Gastroesophageal sphincter (tissue), 4 donors: ENCODE data around the gene APCDD1L. TPM values are rescaled to one million over a fixed set of nuclear protein-coding genes. Genes with fewer than 3 reads are reported as not detected.

Source experiments
- ATAC-seq: fragments of 150-250 bp; one replicate; pipeline ENCODE4 v1.9.1; 2016; ENCODE audit warnings: mild to moderate bottlenecking, moderate library complexity
- H3K27ac ChIP-seq, 4 donors: fragments of 200-600 bp; sonication (generic) in 3 of 4; 1 replicate in 3 of 4; 2 replicates in 1 of 4; pipeline ENCODE4 v1.5.1; 2016 to 2019
- H3K27me3 ChIP-seq: fragments of 200-600 bp; sonication (generic); one replicate; pipeline ENCODE4 v1.5.1; 2019
- H3K36me3 ChIP-seq, 2 donors: fragments of 200-600 bp; sonication (generic); one replicate each; pipeline ENCODE4 v1.5.1; 2019; ENCODE audit warnings: control low read depth in 1 of 2
- H3K4me1 ChIP-seq, 3 donors: fragments of 200-600 bp; sonication (generic); 1 replicate in 2 of 3; 2 replicates in 1 of 3; pipeline ENCODE4 v1.5.1; 2016 to 2019; ENCODE audit warnings: control low read depth in 2 of 3
- H3K4me3 ChIP-seq, 2 donors: fragments of 200-600 bp; sonication (generic); one replicate each; pipeline ENCODE4 v1.5.1; 2019; ENCODE audit warnings: mild to moderate bottlenecking in 1 of 2, moderate library complexity in 1 of 2
- H3K9me3 ChIP-seq, 3 donors: fragments of 200-600 bp; sonication (generic); one replicate each; pipeline ENCODE4 v1.5.1; 2017 to 2019; ENCODE audit warnings: control low read depth in 2 of 3
- EP300 ChIP-seq: sonication (generic); formaldehyde crosslinking; IDR thresholded peaks from one replicate; pipeline ENCODE4 v1.6.1; 2017; ENCODE audit warnings: antibody characterized with exemption, mild to moderate bottlenecking
- POLR2A ChIP-seq, 2 donors: fragments of 450-650 bp; IDR thresholded peaks; one replicate each; pipeline ENCODE4 v1.6.1; 2017; ENCODE audit warnings: antibody characterized with exemption in 2 of 2, mild to moderate bottlenecking in 2 of 2, moderate library complexity in 1 of 2
- POLR2AphosphoS5 ChIP-seq: sonication (generic); formaldehyde crosslinking; IDR thresholded peaks from one replicate; pipeline ENCODE4 v1.6.1; 2017; ENCODE audit warnings: antibody characterized with exemption
- WGBS, 2 donors: methylation state at CpG; one replicate each; pipeline ENCODE4 v1.1.5; 2018; ENCODE audit warnings: low coverage in 1 of 2; 5-methylcytosine and 5-hydroxymethylcytosine counted together
- total RNA-seq, 4 donors: library from RNA; depleted of rRNA; stranded (reverse); fragments of >200 nt; gene quantifications; one replicate each; pipeline ENCODE4 v1.1.0, GENCODE V29; 2016
- TF ChIP-seq, protein P1 (sequence below), 4 experiments: fragments of 200-600 bp in 2 of 4; fragments of 450-650 bp in 2 of 4; sonication (generic) in 1 of 4; IDR thresholded peaks; one replicate each; pipeline ENCODE4 v1.5.1; 2017 to 2019; ENCODE audit warnings: antibody characterized with exemption in 4 of 4, mild to moderate bottlenecking in 2 of 4, moderate library complexity in 2 of 4

APCDD1L gene
- total RNA-seq, 4 donors from 2014 or later, result 0.40 to 1.1 (median 0.88) TPM

DNA sequence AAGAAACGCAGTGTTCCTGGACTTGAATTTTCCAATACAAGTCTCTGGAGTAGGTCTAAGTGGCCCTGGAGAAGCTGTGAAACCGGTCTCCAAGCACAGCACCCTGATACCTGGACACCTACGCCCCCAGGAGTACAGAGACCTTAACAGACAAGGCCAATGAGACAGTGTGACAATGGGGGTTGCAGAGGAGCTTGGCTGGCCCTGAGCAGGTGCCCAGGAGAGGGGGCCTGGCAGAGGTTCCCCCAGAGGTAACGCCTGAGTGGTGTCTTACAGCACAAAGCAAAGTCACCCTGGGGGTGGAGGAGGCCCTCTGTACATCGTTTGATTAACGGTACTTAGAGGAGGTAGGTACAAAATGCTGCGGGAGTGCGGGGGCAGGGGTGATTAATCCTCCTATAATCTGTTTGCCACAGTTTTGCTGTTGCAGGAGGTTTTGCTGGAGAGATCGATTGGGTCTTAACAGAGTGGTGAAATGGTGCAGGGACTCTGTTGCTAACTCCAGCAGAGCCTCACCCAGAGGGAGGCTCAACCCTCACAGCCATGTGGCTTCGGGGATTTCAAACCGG lies 37.3 kb upstream of the APCDD1L start:
- TF ChIP-seq EP300 (no peak), POLR2A (IDR thresholded peaks at IDR 0.05) (no peak), POLR2AphosphoS5 (no peak)
- TF ChIP-seq, protein P1, sequence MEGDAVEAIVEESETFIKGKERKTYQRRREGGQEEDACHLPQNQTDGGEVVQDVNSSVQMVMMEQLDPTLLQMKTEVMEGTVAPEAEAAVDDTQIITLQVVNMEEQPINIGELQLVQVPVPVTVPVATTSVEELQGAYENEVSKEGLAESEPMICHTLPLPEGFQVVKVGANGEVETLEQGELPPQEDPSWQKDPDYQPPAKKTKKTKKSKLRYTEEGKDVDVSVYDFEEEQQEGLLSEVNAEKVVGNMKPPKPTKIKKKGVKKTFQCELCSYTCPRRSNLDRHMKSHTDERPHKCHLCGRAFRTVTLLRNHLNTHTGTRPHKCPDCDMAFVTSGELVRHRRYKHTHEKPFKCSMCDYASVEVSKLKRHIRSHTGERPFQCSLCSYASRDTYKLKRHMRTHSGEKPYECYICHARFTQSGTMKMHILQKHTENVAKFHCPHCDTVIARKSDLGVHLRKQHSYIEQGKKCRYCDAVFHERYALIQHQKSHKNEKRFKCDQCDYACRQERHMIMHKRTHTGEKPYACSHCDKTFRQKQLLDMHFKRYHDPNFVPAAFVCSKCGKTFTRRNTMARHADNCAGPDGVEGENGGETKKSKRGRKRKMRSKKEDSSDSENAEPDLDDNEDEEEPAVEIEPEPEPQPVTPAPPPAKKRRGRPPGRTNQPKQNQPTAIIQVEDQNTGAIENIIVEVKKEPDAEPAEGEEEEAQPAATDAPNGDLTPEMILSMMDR (IDR thresholded peaks at IDR 0.05), result no peak
- no peaks in the 10 kb centered on the region for H3K27me3 ChIP-seq
- no peaks in the 10 kb centered on the region for H3K9me3 ChIP-seq
- WGBS, 2 donors, result 95 to 100% methylated on average over 2 to 6 of the region's 11 CpGs
- peaks cover 0 to 5% (median 0%) of the 10 kb centered on the region in 3 donors for H3K4me1 ChIP-seq
- no peaks in the 10 kb centered on the region for H3K36me3 ChIP-seq
- no peak for ATAC-seq
- no peak overlapping the region for H3K27ac ChIP-seq
- no peak overlapping the region for H3K4me3 ChIP-seq

DNA sequence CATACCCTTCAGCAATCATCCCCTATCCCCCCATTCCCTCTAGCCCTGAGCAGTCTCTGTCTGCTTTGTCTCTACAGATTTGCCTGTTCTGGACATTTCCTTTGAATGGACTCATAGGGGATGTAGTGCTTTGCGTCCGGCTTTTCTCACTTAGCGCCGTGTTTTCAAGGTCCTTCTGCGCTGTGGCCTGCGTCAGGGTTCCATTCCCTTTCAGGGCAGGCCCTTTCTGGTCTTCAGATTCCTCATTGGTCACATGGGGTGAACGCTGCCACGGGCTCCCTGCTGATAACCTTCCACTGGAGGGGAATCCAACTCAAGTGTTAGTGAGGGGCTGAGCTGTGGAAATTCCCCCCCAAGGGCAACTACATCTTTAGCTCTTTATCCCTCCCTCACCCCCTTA lies 36.4 kb upstream of the APCDD1L start:
- Histone ChIP-seq H3K27me3 (no peaks in the 10 kb centered on the region), H3K9me3 (no peaks in the 10 kb centered on the region), H3K4me3 (no peak overlapping the region), H3K36me3 (no peaks in the 10 kb centered on the region), H3K27ac (no peak overlapping the region), H3K4me1 (peaks cover 0 to 7% (median 0%) of the 10 kb centered on the region in 3 donors)
- 97% methylated on average over 4 of the region's 8 CpGs; no CpG with 5 or more reads in 1 of the 2 donors for WGBS, 2 donors
- TF ChIP-seq POLR2A (IDR thresholded peaks at IDR 0.05) (no peak), EP300 (no peak), POLR2AphosphoS5 (no peak)
- TF ChIP-seq, protein P1 (IDR thresholded peaks at IDR 0.05), result no peak
- no peak for ATAC-seq

DNA sequence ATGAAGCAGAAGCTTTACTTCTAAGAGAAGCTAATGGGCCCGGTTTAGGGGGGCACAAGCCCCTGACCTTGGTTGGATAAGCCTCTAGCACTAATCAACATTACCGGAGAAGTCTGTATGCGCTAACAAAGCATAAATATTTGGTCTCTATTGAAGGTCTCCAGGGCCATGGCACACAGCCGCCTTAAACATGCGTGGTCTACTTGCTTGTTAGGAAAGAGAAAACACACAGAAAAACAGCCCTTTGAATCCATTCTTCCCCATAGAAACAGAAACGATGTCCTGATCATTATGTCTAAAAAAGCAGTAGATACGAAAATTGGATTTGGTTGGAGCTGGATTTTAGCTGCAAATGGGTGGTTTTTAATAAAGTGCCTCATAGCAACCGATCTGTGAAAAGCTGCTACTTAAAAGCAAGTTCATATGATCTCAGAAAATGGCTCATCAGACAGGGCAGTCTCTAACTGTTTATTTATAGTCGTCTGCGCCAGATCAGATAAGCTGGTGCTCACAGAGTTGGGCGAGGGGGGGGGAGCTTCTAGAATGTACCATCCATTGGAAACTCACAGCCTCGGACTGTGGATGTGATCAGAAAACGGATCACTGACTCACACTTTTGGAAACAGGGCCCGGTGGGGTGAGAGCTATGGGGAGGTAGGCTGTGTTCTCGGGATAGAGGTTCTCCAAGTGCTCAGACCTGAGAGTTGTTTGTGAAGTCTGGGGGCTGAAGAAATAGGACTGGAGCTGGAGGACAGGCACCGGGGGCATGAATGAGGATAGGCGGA lies 35.3 kb upstream of the APCDD1L start:
- Histone ChIP-seq H3K36me3 (no peaks in the 10 kb centered on the region), H3K4me1 (peaks cover 0 to 7% (median 0%) of the 10 kb centered on the region in 3 donors), H3K27ac (no peak overlapping the region), H3K9me3 (no peaks in the 10 kb centered on the region), H3K27me3 (no peaks in the 10 kb centered on the region), H3K4me3 (no peak overlapping the region)
- ATAC-seq, result no peak
- 32 to 58% methylated on average over 9 to 17 of the region's 17 CpGs for WGBS, 2 donors
- TF ChIP-seq POLR2A (IDR thresholded peaks at IDR 0.05), result no peak

DNA sequence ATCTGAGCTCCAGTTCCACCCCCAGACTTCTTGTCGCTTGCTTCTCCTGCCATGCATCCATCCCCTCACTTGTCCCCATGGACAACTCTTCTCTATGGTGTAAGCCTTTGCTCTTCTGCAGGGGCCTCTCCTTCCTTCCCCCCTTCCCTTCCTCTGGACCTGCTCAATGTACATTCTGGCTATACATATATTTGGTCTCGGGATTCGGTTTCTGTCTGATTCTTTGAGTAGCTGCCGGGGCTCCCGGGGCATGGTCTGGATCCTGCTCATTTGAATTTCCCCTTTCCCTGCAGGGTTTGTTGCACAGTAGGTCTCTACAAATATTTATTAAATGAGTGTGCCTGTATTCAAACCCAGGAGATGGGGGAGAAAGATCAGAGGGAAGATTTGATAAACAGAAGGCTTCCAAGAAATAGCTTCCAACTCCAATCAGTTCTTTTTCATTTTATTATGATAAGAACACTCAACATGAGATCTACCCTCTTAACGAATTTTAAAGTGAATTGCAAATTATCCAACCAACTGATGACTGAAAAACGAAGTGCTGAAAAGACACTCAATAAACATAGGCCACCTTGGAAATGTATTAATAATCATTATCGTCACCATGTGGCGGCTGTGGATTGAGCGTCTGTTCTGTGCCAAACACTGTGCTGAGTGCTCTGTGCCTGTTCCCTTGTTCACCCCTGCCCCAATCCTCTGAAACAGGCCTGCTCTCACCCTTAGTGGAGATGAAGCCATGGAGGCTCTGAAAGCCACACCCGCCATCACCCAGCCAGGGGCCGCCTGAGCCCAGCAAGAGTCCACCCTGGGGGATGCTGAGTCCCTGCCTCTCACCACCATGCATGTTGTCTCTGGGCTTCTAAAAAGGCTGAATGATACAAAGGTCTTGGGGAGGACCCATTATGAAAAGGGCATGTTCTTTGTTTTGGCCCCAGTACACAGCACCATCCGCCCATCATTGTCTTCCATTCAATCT lies 34.3 kb upstream of the APCDD1L start:
- TF ChIP-seq POLR2A (IDR thresholded peaks at IDR 0.05) (no peak), POLR2AphosphoS5 (no peak), EP300 (no peak)
- TF ChIP-seq, protein P1 (IDR thresholded peaks at IDR 0.05), result no peak
- H3K9me3 ChIP-seq, result no peaks in the 10 kb centered on the region
- no peak for ATAC-seq
- H3K4me1 ChIP-seq, result peaks cover 0 to 7% (median 0%) of the 10 kb centered on the region in 3 donors
- H3K27me3 ChIP-seq, result no peaks in the 10 kb centered on the region
- 78 to 86% methylated on average over 7 to 11 of the region's 13 CpGs for WGBS, 2 donors
- no peaks in the 10 kb centered on the region for H3K36me3 ChIP-seq
- no peak overlapping the region for H3K27ac ChIP-seq
- no peak overlapping the region for H3K4me3 ChIP-seq
